Tibial artery (tissue), 4 donors: Measurements from ENCODE around the gene PTBP1.

ENCODE experiments used
- DNase-seq, 2 donors: peaks; one replicate each; pipeline ENCODE4 v3.0.0-alpha.2; 2019
- H3K27ac ChIP-seq, 2 donors: fragments of 200-600 bp; sonication (generic) in 1 of 2; 1 replicate in 1 of 2; 2 replicates in 1 of 2; pipeline ENCODE4 v1.5.1; 2018 to 2019; ENCODE audit warnings: mild to moderate bottlenecking in 1 of 2
- H3K27me3 ChIP-seq, 2 donors: fragments of 200-600 bp; sonication (generic) in 1 of 2; one replicate each; pipeline versions ENCODE4 v1.5.1 to v1.6.0; 2016 to 2019
- H3K36me3 ChIP-seq, 3 donors: fragments of 200-600 bp; sonication (generic) in 2 of 3; one replicate each; pipeline ENCODE4 v1.5.1; 2016 to 2019; ENCODE audit warnings: mild to moderate bottlenecking in 2 of 3
- H3K4me1 ChIP-seq, 4 donors: fragments of 200-600 bp; sonication (generic) in 2 of 4; 1 replicate in 3 of 4; 2 replicates in 1 of 4; pipeline ENCODE4 v1.5.1; 2016 to 2019
- H3K4me3 ChIP-seq, 2 donors: fragments of 200-600 bp; sonication (generic) in 1 of 2; 1 replicate in 1 of 2; 2 replicates in 1 of 2; pipeline ENCODE4 v1.5.1; 2018 to 2019; ENCODE audit warnings: mild to moderate bottlenecking in 2 of 2
- H3K9me3 ChIP-seq, 3 donors: fragments of 200-600 bp; sonication (generic) in 1 of 3; one replicate each; pipeline ENCODE4 v1.5.1; 2016 to 2019
- intact Hi-C: fragments of 100-400 bp; cut with DNase I; formaldehyde crosslinking; loops from one replicate; pipeline ENCODE4 v1.15.0; 2023; ENCODE audit warnings: low total_unique reads
- TF ChIP-seq, protein P1 (sequence below), 2 experiments: fragments of 200-600 bp in 1 of 2; fragments of 450-650 bp in 1 of 2; IDR thresholded peaks; one replicate each; pipeline ENCODE4 v1.5.1; 2017 to 2019; ENCODE audit warnings: antibody characterized with exemption in 2 of 2, mild to moderate bottlenecking in 1 of 2, moderate library complexity in 1 of 2

The PTBP1 gene

DNA sequence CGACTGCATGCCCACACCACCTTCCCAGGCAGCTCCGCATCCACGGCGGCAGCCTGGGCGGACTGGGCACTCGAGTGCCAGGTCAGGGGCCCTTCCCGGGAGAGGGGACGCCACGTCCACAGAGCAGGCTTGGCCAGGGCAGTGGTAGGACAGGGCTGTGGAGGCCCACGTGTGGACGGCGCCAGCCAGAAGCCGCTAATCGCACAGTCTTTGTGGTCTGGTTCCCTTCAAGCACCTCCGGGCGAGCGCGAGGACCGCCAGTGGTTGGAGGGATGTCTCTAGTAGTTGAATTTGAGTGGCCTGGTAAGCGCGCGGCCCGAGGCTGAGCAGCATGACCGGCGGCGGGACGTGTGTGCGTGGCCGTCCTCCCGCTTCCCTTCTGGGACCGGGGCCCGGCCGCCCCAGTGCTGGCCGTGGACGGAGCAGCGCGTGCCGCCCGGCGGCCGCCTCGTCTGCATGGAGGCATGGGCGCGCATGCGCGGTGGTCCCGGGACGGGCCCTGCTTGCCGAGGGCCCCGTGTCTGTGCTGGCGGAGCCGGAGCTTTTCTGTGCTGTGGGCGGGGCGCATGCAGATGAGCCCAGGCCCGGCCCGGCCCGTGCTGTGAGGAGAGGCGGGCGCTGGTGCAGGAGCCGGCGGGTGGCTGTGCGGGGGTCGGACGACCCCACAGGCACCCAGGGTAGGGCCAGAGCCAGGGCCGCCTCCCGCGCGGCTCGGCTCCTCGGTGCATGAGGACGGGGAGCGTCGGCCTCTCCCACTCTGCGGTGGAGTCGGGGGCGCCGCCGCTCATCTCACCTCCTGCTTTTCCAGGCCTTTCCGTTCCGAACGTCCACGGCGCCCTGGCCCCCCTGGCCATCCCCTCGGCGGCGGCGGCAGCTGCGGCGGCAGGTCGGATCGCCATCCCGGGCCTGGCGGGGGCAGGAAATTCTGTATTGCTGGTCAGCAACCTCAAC, 8.6 kb downstream of the PTBP1 start:
- H3K4me1 ChIP-seq = peaks cover 5 to 35% (median 22%) of the 10 kb centered on the region in 4 donors
- peaks cover 67 to 81% (median 79%) of the 10 kb centered on the region in 3 donors for H3K36me3 ChIP-seq
- H3K4me3 ChIP-seq = no peak overlapping the region
- TF ChIP-seq, protein P1, sequence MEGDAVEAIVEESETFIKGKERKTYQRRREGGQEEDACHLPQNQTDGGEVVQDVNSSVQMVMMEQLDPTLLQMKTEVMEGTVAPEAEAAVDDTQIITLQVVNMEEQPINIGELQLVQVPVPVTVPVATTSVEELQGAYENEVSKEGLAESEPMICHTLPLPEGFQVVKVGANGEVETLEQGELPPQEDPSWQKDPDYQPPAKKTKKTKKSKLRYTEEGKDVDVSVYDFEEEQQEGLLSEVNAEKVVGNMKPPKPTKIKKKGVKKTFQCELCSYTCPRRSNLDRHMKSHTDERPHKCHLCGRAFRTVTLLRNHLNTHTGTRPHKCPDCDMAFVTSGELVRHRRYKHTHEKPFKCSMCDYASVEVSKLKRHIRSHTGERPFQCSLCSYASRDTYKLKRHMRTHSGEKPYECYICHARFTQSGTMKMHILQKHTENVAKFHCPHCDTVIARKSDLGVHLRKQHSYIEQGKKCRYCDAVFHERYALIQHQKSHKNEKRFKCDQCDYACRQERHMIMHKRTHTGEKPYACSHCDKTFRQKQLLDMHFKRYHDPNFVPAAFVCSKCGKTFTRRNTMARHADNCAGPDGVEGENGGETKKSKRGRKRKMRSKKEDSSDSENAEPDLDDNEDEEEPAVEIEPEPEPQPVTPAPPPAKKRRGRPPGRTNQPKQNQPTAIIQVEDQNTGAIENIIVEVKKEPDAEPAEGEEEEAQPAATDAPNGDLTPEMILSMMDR (IDR thresholded peaks at IDR 0.05) = no peak
- intact Hi-C loops = no loop called here
- H3K27ac ChIP-seq = no peak overlapping the region
- DNase-seq = no peak
- no peaks in the 10 kb centered on the region for H3K27me3 ChIP-seq
- no peaks in the 10 kb centered on the region for H3K9me3 ChIP-seq

DNA sequence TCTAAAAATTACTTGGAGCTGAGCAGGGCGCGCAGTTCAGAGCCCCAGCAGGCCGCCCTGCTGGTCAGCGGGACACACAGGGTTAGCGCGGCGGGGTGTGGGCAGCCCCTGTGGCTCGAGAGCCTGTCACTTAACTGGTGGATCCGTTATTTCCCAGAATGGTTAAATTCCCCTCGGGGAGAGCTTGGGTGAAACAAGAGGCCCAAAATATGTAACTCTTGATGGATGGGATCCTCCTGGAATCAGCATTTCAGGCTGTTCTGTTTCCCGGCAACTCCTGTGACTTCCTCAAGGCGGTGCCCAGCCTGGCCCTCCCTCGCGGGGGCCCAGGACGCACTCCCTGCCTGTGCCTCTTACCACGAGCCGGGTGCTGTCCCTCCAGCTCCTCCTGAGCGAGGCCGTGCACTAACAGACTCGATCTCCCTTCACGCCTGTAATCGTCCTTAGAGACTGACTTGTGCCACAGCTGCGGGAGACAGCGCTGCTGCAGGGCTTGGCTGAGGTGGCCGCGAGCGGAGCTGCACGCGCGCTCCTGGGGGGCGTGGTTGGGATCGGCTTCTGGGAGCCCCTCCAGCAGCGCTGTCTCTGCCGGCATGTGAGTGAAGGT, 9.7 kb downstream of the PTBP1 start:
- TF ChIP-seq, protein P1 (IDR thresholded peaks at IDR 0.05) = no peak
- Histone ChIP-seq H3K4me3 (no peak overlapping the region), H3K4me1 (peaks cover 0 to 25% (median 11%) of the 10 kb centered on the region in 4 donors), H3K27ac (no peak overlapping the region), H3K36me3 (peaks cover 78 to 91% (median 89%) of the 10 kb centered on the region in 3 donors), H3K9me3 (no peaks in the 10 kb centered on the region), H3K27me3 (no peaks in the 10 kb centered on the region)
- no peak for DNase-seq
- intact Hi-C loops = no loop called here

DNA sequence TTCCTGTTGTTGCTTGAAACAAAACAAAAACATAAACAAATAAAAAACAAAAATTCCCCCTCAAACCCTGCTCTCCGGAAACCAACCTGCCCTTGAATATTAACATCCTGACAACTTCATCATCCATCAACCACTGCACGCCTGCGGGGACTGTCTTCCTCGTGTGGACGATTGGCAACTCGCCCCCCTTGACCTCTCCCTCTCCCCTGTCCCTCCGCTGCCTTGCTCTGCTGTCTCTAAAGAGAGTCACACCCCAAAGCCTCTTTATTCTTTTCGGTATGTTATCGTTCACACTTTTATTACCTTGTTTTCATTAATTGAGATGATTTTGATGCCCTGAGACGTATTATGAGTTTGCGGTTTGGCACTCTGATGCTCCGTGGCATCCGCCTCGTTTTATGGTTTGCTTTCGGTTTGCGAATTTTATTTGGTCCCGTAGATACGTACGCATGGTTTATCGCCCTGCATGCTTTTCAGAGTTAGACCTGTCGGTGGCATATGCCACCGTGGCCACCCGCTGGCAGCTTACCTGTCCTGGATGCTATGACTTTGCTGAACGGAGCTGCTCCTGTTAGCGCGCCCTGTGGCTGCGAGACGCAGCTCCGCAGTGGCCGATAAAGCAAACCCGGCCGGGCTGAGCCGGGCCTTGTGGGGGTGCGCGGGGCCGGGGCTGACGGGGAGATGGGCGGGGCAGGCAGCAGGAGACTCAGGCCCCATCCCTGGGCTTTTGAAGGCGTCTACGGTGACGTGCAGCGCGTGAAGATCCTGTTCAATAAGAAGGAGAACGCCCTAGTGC, 10.6 kb downstream of the PTBP1 start:
- H3K27ac ChIP-seq = no peak overlapping the region
- no peaks in the 10 kb centered on the region for H3K9me3 ChIP-seq
- DNase-seq = no peak
- H3K4me3 ChIP-seq = no peak overlapping the region
- TF ChIP-seq, protein P1 (IDR thresholded peaks at IDR 0.05) = no peak
- intact Hi-C loops = no loop called here
- H3K27me3 ChIP-seq = no peaks in the 10 kb centered on the region
- H3K36me3 ChIP-seq = peaks cover 80 to 97% (median 95%) of the 10 kb centered on the region in 3 donors
- peaks cover 0 to 16% (median 3%) of the 10 kb centered on the region in 4 donors for H3K4me1 ChIP-seq

DNA sequence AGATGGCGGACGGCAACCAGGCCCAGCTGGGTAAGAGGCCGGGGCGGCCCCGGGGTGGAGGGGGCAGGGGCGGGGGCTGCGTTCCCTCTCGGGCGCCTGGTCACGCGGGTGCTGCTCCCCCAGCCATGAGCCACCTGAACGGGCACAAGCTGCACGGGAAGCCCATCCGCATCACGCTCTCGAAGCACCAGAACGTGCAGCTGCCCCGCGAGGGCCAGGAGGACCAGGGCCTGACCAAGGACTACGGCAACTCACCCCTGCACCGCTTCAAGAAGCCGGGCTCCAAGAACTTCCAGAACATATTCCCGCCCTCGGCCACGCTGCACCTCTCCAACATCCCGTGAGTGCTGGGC, 11.1 kb downstream of the PTBP1 start:
- TF ChIP-seq, protein P1 (IDR thresholded peaks at IDR 0.05) = no peak
- intact Hi-C loops = no loop called here
- Histone ChIP-seq H3K4me3 (no peak overlapping the region), H3K4me1 (peaks cover 0 to 10% (median 0%) of the 10 kb centered on the region in 4 donors), H3K27me3 (no peaks in the 10 kb centered on the region), H3K9me3 (no peaks in the 10 kb centered on the region), H3K27ac (no peak overlapping the region), H3K36me3 (peaks cover 84 to 99% (median 95%) of the 10 kb centered on the region in 3 donors)
- DNase-seq = no peak

DNA sequence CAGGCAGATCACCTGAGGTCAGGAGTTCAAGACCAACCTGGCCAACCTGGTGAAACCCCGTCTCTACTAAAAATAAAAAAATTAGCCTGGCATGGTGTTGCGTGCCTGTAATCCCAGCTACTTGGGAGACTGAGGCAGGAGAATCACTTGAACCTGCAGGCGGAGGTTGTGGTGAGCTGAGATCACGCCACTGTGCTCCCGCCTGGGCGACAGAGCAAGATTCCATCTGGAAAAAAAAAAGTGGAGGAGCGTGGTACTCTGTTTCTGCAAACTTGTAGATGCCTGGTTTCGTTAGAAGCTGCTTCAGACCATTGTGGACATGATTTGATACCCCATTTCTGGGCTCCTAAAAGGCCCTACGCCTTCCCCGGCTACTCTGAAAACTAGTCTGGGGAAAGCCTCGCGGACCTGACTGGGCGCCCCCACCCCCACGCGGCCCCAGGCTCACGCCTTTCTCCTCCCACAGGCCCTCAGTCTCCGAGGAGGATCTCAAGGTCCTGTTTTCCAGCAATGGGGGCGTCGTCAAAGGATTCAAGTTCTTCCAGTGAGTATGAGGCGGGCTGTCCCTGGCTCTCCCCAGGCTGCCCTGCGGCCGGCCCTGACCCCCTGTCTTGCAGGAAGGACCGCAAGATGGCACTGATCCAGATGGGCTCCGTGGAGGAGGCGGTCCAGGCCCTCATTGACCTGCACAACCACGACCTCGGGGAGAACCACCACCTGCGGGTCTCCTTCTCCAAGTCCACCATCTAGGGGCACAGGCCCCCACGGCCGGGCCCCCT, 13.0 kb downstream of the PTBP1 start:
- no peak for DNase-seq
- intact Hi-C loops = no loop called here
- Histone ChIP-seq H3K9me3 (no peaks in the 10 kb centered on the region), H3K27ac (no peak overlapping the region), H3K4me3 (no peak overlapping the region), H3K27me3 (no peaks in the 10 kb centered on the region), H3K4me1 (peaks cover 0 to 6% (median 0%) of the 10 kb centered on the region in 4 donors), H3K36me3 (peaks cover 74 to 83% (median 79%) of the 10 kb centered on the region in 3 donors)
- TF ChIP-seq, protein P1 (IDR thresholded peaks at IDR 0.05) = no peak
